Smooth muscle cell (in vitro differentiated cells): ENCODE data around the gene GPATCH8. TPM values are rescaled to one million over a fixed set of nuclear protein-coding genes. Genes with fewer than 3 reads are reported as not detected.
"Not testable (repeated sequence)": the region's sequence is repeated elsewhere in the genome, so short reads cannot be mapped to it uniquely, and the experiment has no call there.

Source experiments
- DNase-seq: peaks from one replicate; lab custom pipeline; 2025; ENCODE audit not compliant: unreplicated experiment; lab: John Stamatoyannopoulos, UW
- H2AFZ ChIP-seq: fragments of 200-600 bp; sonication (generic); 2 replicates; pipeline ENCODE4 v1.6.0; 2016; ENCODE audit warnings: antibody characterized with exemption, low read depth, mild to moderate bottlenecking
- H3F3A ChIP-seq: fragments of 200-600 bp; sonication (generic); 2 replicates; pipeline ENCODE4 v1.6.0; 2017; ENCODE audit warnings: antibody characterized with exemption, low read depth
- H3K27ac ChIP-seq: fragments of 200-600 bp; sonication (generic); 2 replicates; pipeline ENCODE4 v1.5.1; 2016; ENCODE audit warnings: low read depth, mild to moderate bottlenecking
- H3K27me3 ChIP-seq: fragments of 200-600 bp; sonication (generic); 2 replicates; pipeline ENCODE4 v1.6.1; 2016; ENCODE audit warnings: low read depth, mild to moderate bottlenecking
- H3K36me3 ChIP-seq: fragments of 200-600 bp; sonication (generic); 2 replicates; pipeline ENCODE4 v1.5.1; 2016; ENCODE audit warnings: low read depth
- H3K4me1 ChIP-seq: fragments of 200-600 bp; sonication (generic); 2 replicates; pipeline ENCODE4 v1.5.1; 2016; ENCODE audit warnings: low read depth
- H3K4me2 ChIP-seq: fragments of 200-600 bp; sonication (generic); 2 replicates; pipeline ENCODE4 v1.6.0; 2016; ENCODE audit warnings: mild to moderate bottlenecking
- H3K4me3 ChIP-seq: fragments of 200-600 bp; sonication (generic); 2 replicates; pipeline ENCODE4 v1.5.1; 2016; ENCODE audit warnings: mild to moderate bottlenecking
- H3K79me2 ChIP-seq: fragments of 200-600 bp; sonication (generic); 2 replicates; pipeline ENCODE4 v1.6.0; 2016; ENCODE audit warnings: low read depth, mild to moderate bottlenecking
- H3K9ac ChIP-seq: fragments of 200-600 bp; sonication (generic); 2 replicates; pipeline ENCODE4 v1.6.0; 2016; ENCODE audit warnings: low read depth
- H3K9me3 ChIP-seq: fragments of 200-600 bp; sonication (generic); replicated peaks from 2 replicates; pipeline ENCODE4 v1.5.1; 2016; ENCODE audit warnings: low read depth
- H4K20me1 ChIP-seq: fragments of 200-600 bp; sonication (generic); 2 replicates; pipeline ENCODE4 v1.6.0; 2016; ENCODE audit warnings: low read depth
- WGBS: methylation state at CpG from one replicate; pipeline ENCODE4 v1.1.7; 2016; ENCODE audit warnings: low lambda C conversion rate; 5-methylcytosine and 5-hydroxymethylcytosine counted together
- polyA plus RNA-seq: library from polyadenylated mRNA; unstranded; fragments of >200 nt; fragmentation: Nextera tagmentation; extraction: Ambion mirVana; gene quantifications from 2 replicates; pipeline ENCODE4 v1.2.1, GENCODE V29; 2016
- total RNA-seq: library from RNA; depleted of rRNA; stranded (reverse); fragments of >200 nt; gene quantifications from 2 replicates; pipeline ENCODE4 v1.2.3, GENCODE V29; 2014
- TF ChIP-seq, protein P1 (sequence below): fragments of 200-600 bp; sonication (generic); IDR thresholded peaks from 2 replicates; pipeline ENCODE4 v1.5.1; 2017; ENCODE audit warnings: borderline replicate concordance, mild to moderate bottlenecking, antibody characterized with exemption; ENCODE audit not compliant: insufficient read depth, poor library complexity, severe bottlenecking

GPATCH8 gene
- total and polyA plus RNA-seq, 2 experiments from 2014 or later: 17.6 to 25.0 TPM

DNA sequence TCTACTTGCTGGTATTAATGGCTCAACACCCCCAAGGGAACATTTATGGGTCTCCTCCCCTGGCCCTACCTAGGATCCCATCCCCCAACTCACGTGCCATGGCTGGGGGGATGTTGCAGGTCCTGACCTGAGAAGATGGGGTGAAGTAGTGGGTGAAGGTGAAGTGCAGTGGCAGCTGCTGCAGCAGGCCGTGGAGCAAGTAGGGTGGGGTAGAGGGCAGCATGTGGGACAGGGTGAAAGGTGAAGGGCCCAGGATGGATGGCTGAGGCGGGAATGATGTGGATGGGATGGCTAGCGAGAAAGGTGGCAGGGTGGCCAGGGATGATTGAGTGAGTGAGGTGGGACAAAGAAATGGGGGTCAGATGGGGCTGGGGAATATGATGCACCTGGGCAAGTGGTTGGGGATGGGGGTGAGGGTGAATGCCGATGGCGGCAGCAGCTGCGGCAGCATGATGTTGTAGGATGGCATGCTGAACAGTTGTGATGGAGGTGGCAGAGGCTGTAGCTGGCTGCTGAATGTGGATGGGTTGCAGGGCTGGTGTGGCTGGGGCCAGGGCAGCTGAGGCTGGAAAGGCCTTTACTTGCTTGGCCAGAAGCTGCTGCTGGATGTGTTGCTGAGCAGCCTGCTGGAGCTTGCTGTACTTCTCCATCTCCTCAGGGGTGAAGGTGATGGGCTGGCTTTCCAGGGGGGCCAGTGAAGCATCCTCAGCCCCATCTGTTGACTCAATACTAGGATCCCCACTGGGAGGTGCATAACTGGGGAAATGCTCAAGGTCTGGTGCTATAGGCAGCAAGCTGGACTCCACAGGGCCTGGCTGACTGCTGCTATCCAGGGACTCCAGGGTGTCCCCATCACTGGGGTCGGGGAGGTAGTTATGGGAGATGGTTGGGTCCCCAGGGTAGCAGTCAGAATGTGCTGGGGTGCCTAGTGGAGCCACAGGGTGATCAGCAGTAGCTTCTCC, 105.4 kb downstream of the GPATCH8 start:
- no peaks in the 10 kb centered on the region for H3K36me3 ChIP-seq
- TF ChIP-seq, protein P1, sequence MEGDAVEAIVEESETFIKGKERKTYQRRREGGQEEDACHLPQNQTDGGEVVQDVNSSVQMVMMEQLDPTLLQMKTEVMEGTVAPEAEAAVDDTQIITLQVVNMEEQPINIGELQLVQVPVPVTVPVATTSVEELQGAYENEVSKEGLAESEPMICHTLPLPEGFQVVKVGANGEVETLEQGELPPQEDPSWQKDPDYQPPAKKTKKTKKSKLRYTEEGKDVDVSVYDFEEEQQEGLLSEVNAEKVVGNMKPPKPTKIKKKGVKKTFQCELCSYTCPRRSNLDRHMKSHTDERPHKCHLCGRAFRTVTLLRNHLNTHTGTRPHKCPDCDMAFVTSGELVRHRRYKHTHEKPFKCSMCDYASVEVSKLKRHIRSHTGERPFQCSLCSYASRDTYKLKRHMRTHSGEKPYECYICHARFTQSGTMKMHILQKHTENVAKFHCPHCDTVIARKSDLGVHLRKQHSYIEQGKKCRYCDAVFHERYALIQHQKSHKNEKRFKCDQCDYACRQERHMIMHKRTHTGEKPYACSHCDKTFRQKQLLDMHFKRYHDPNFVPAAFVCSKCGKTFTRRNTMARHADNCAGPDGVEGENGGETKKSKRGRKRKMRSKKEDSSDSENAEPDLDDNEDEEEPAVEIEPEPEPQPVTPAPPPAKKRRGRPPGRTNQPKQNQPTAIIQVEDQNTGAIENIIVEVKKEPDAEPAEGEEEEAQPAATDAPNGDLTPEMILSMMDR: no peak
- no peak overlapping the region for H3K9ac ChIP-seq
- H3K4me3 ChIP-seq: no peak overlapping the region
- no peaks in the 10 kb centered on the region for H3K4me1 ChIP-seq
- WGBS: 96% methylated on average over 8 of the region's 8 CpGs
- H3F3A ChIP-seq: no peaks in the 10 kb centered on the region
- H3K27ac ChIP-seq: no peak overlapping the region
- H3K9me3 ChIP-seq: no peaks in the 10 kb centered on the region
- no peak for DNase-seq
- no peak overlapping the region for H2AFZ ChIP-seq
- H4K20me1 ChIP-seq: no peaks in the 10 kb centered on the region
- H3K79me2 ChIP-seq: no peaks in the 10 kb centered on the region
- H3K4me2 ChIP-seq: no peak overlapping the region
- H3K27me3 ChIP-seq: no peaks in the 10 kb centered on the region

DNA sequence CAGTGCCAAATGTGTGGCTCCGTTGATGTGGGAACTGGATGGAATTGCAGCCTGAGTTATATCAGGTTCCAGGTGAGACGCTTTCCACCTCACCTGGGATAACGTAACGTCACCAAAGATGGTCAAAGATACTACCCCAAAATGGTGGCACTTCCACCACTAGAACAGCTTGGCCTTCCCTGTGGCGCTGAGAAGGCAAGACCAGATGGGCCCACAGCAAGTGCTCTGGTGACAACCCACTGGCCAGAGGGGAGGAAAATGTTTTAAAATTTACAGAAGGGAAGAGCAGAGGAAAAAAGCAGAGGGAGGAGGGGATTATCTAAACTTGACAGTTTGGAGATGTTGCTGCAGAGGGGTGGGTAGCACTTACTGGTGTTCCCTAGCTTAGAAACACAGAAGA, 106.3 kb downstream of the GPATCH8 start:
- over 99% methylated on average over 5 of the region's 5 CpGs for WGBS
- Histone ChIP-seq H3K4me1 (no peaks in the 10 kb centered on the region), H3F3A (no peaks in the 10 kb centered on the region), H2AFZ (no peak overlapping the region), H3K79me2 (no peaks in the 10 kb centered on the region), H3K9ac (no peak overlapping the region), H3K36me3 (no peaks in the 10 kb centered on the region), H3K9me3 (no peaks in the 10 kb centered on the region), H3K27me3 (no peaks in the 10 kb centered on the region), H3K4me3 (no peak overlapping the region), H4K20me1 (no peaks in the 10 kb centered on the region), H3K27ac (no peak overlapping the region), H3K4me2 (no peak overlapping the region)
- DNase-seq: no peak
- TF ChIP-seq, protein P1: no peak

DNA sequence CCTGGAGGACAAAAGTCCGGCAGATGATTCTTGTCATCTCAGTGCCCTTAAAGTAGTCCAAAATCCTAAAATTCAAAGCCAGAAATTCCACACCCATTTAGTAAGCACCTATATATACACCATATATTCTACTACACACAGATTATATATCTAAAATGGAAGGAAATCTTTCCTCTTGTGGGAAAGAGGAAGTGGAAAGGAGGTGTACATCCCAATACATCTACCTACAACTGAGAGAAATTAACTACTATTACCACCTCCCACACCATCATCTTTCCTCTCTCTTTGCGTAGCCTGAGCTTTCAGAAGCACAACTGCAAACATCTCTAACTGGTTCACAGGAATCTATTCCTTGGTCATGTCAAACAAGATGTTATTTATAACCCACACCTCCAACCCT, 108.4 kb downstream of the GPATCH8 start:
- no peak overlapping the region for H3K4me3 ChIP-seq
- no peaks in the 10 kb centered on the region for H3K27me3 ChIP-seq
- TF ChIP-seq, protein P1: no peak
- no peaks in the 10 kb centered on the region for H3K9me3 ChIP-seq
- no peak overlapping the region for H3K4me2 ChIP-seq
- WGBS: 96% methylated on average over 2 of the region's 2 CpGs
- no peaks in the 10 kb centered on the region for H4K20me1 ChIP-seq
- H3K4me1 ChIP-seq: no peaks in the 10 kb centered on the region
- H3F3A ChIP-seq: no peaks in the 10 kb centered on the region
- no peak overlapping the region for H2AFZ ChIP-seq
- no peak for DNase-seq
- H3K36me3 ChIP-seq: no peaks in the 10 kb centered on the region
- H3K27ac ChIP-seq: no peak overlapping the region
- H3K9ac ChIP-seq: no peak overlapping the region
- H3K79me2 ChIP-seq: no peaks in the 10 kb centered on the region

DNA sequence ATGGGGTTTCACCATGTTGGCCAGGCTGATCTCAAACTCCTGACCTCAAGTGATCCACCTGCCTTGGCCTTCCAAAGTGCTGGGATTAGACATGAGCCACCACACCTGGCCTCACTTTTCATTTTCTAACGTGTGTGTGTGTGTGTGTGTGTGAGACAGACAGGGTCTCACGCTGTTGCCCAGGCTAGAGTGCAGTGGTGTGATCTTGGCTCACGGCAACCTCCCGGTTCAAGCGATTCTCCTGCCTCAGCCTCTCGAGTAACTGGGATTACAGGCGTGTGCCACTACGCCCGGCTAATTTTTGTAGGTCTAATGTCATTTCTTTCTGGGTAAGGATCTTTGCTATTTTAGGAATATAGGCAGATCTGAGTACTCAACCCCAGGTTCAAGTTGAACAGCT, 109.1 kb downstream of the GPATCH8 start:
- DNase-seq, H3K9me3 ChIP-seq, H2AFZ ChIP-seq, H3K27me3 ChIP-seq, H3K4me2 ChIP-seq, H3K27ac ChIP-seq, H3K4me3 ChIP-seq, H3K4me1 ChIP-seq, H3K9ac ChIP-seq, H3K79me2 ChIP-seq, H3F3A ChIP-seq, H4K20me1 ChIP-seq, H3K36me3 ChIP-seq: not testable (repeated sequence)
- WGBS: 96% methylated on average over 9 of the region's 9 CpGs
